G401.6 (cell line): ENCODE data around the gene ASS1.

ENCODE experiments used
- FAIRE-seq: peaks from 2 replicates; lab custom pipeline; 2012; peaks lifted over from hg19 to GRCh38; lab: Jason Lieb, UNC

ASS1 gene

GRCh38 chr9:130535818-130536521 is 91.2 kb downstream of the ASS1 start:
- no peak for FAIRE-seq

- no peak for FAIRE-seq
Observed at GRCh38 chr9:130536701-130537107, 91.9 kb downstream of the ASS1 start.

GRCh38 chr9:130537346-130538050 is 92.7 kb downstream of the ASS1 start:
- no peak for FAIRE-seq

- no peak for FAIRE-seq
Observed at GRCh38 chr9:130539420-130540223, 94.9 kb downstream of the ASS1 start.

- FAIRE-seq: no peak
Observed at GRCh38 chr9:130541533-130541932, 96.8 kb downstream of the ASS1 start.

GRCh38 chr9:130542038-130542437 is 97.3 kb downstream of the ASS1 start:
- no peak for FAIRE-seq

GRCh38 chr9:130542457-130543228 is 97.9 kb downstream of the ASS1 start:
- FAIRE-seq: no peak

GRCh38 chr9:130543368-130543767 is 98.6 kb downstream of the ASS1 start:
- FAIRE-seq: no peak

GRCh38 chr9:130543859-130544258 is 99.1 kb downstream of the ASS1 start:
- no peak for FAIRE-seq

GRCh38 chr9:130544364-130544763 is 99.6 kb downstream of the ASS1 start:
- no peak for FAIRE-seq

- FAIRE-seq: no peak
Observed at GRCh38 chr9:130548103-130548502, 103.3 kb downstream of the ASS1 start.

- no peak for FAIRE-seq
Observed at GRCh38 chr9:130549093-130549735, 104.5 kb downstream of the ASS1 start.
